Keratinocyte (primary cell): ENCODE results near the gene ABO.
"Not testable (repeated sequence)": the region's sequence is repeated elsewhere in the genome, so short reads cannot be mapped to it uniquely, and the experiment has no call there.

ENCODE experiments used
- EZH2 ChIP-seq: IDR thresholded peaks from one replicate; pipeline ENCODE4 v1.6.1; 2012; ENCODE audit warnings: inconsistent platforms, mild to moderate bottlenecking, low read length, moderate library complexity
- TF ChIP-seq, protein P1 (sequence below), 3 experiments: IDR thresholded peaks in 1 of 3; conservative IDR thresholded peaks in 1 of 3; optimal IDR thresholded peaks in 1 of 3; 2 replicates in 2 of 3; 3 replicates in 1 of 3; pipeline versions ENCODE3 to v1.5.1; 2011; ENCODE audit warnings: low read length in 3 of 3, mild to moderate bottlenecking in 3 of 3, moderate library complexity in 2 of 3, control low read depth in 1 of 3, inconsistent platforms in 1 of 3; ENCODE audit not compliant: insufficient read depth in 2 of 3; ENCODE audit errors: extremely low read depth in 1 of 3

DNA sequence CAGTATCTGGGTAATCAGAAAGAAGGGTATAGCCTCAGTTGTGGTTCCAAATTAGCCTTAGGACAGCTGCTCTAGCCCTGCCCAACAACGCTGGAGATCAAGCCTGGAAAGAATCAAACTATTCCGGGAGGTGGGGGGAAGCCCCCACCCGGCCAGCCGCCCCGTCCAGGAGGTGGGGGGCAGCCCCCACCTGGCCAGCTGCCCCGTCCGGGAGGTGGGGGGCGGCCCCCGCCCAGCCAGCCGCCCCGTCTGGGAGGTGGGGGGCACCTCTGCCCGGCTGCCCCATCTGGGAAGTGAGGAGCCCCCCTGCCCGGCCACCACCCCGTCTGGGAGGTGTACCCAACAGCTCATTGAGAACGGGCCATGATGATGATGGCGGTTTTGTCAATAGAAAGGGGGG, 25.0 kb upstream of the ABO start:
- TF ChIP-seq, protein P1, sequence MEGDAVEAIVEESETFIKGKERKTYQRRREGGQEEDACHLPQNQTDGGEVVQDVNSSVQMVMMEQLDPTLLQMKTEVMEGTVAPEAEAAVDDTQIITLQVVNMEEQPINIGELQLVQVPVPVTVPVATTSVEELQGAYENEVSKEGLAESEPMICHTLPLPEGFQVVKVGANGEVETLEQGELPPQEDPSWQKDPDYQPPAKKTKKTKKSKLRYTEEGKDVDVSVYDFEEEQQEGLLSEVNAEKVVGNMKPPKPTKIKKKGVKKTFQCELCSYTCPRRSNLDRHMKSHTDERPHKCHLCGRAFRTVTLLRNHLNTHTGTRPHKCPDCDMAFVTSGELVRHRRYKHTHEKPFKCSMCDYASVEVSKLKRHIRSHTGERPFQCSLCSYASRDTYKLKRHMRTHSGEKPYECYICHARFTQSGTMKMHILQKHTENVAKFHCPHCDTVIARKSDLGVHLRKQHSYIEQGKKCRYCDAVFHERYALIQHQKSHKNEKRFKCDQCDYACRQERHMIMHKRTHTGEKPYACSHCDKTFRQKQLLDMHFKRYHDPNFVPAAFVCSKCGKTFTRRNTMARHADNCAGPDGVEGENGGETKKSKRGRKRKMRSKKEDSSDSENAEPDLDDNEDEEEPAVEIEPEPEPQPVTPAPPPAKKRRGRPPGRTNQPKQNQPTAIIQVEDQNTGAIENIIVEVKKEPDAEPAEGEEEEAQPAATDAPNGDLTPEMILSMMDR (optimal IDR thresholded peaks at IDR 0.05 in 1 of 3, IDR thresholded peaks at IDR 0.05 in 1 of 3, conservative IDR thresholded peaks at IDR 0.05 in 1 of 3; ENCODE audit: extremely low read depth in 1 of 3, insufficient read depth in 2 of 3, low read length in 3 of 3) = not testable (repeated sequence)
- TF ChIP-seq EZH2 = not testable (repeated sequence)
